Neural cell (in vitro differentiated cells): ENCODE measurements around the gene GNPDA2. TPM values are rescaled to one million over a fixed set of nuclear protein-coding genes. Genes with fewer than 3 reads are reported as not detected.

Experiments
- H2AFZ ChIP-seq: fragments of 200-600, 300-800 bp; sonication (generic), shearing (Covaris generic); 2 replicates; pipeline ENCODE4 v1.6.0; 2014; ENCODE audit warnings: low read depth, mild to moderate bottlenecking, antibody characterized with exemption, low read length, moderate library complexity
- H3F3A ChIP-seq: fragments of 200-600 bp; shearing (Covaris generic); 2 replicates; pipeline ENCODE4 v1.6.1; 2016; ENCODE audit warnings: mild to moderate bottlenecking, moderate library complexity, mixed read lengths, antibody characterized with exemption, low read length; ENCODE audit not compliant: insufficient read depth, poor library complexity, severe bottlenecking
- H3K27ac ChIP-seq: fragments of 200-600, 300-800 bp; sonication (generic), shearing (Covaris generic); 2 replicates; pipeline ENCODE4 v1.5.1; 2014; ENCODE audit warnings: mild to moderate bottlenecking, low read length, moderate library complexity
- H3K27me3 ChIP-seq: fragments of 300-800, 200-600 bp; sonication (generic), shearing (Covaris generic); 2 replicates; pipeline ENCODE4 v1.6.0; 2014; ENCODE audit warnings: mild to moderate bottlenecking, low read depth, low read length, moderate library complexity; ENCODE audit not compliant: insufficient read depth
- H3K36me3 ChIP-seq: fragments of 300-800, 200-600 bp; sonication (generic), shearing (Covaris generic); 2 replicates; pipeline ENCODE4 v1.5.1; 2014; ENCODE audit warnings: mild to moderate bottlenecking, antibody characterized with exemption, low read length, moderate library complexity; ENCODE audit not compliant: insufficient read depth
- H3K4me2 ChIP-seq: fragments of 300-800, 200-600 bp; sonication (generic), shearing (Covaris generic); 2 replicates; pipeline ENCODE4 v1.6.0; 2014; ENCODE audit warnings: mild to moderate bottlenecking, low read length
- H3K4me3 ChIP-seq: fragments of 300-800, 200-600 bp; sonication (generic), shearing (Covaris generic); 2 replicates; pipeline ENCODE4 v1.5.1; 2014; ENCODE audit warnings: mild to moderate bottlenecking, low read length, moderate library complexity
- H3K79me2 ChIP-seq: fragments of 200-600 bp; shearing (Covaris generic); replicated peaks from 2 replicates; pipeline ENCODE4 v1.6.0; 2014; ENCODE audit warnings: mild to moderate bottlenecking, low read length, moderate library complexity; ENCODE audit not compliant: insufficient read depth
- H3K9ac ChIP-seq: fragments of 300-800, 200-600 bp; sonication (generic), shearing (Covaris generic); 2 replicates; pipeline ENCODE4 v1.6.1; 2016; ENCODE audit warnings: mild to moderate bottlenecking, low read length, mixed read lengths
- H3K9me2 ChIP-seq: fragments of 200-600 bp; shearing (Covaris generic); 2 replicates; pipeline ENCODE4 v1.6.1; 2016; ENCODE audit warnings: mild to moderate bottlenecking, low read length, mixed read lengths; ENCODE audit not compliant: insufficient read depth
- H3K9me3 ChIP-seq: fragments of 200-600, 300-800 bp; sonication (generic), shearing (Covaris generic); 2 replicates; pipeline ENCODE4 v1.6.1; 2016; ENCODE audit warnings: mild to moderate bottlenecking, mixed run types, low read length, moderate library complexity, mixed read lengths
- H4K20me1 ChIP-seq: fragments of 200-600 bp; shearing (Covaris generic); 2 replicates; pipeline ENCODE4 v1.6.1; 2016; ENCODE audit warnings: mild to moderate bottlenecking, mixed run types; ENCODE audit not compliant: insufficient read depth
- CTCF ChIP-seq: fragments of 450-650 bp; IDR thresholded peaks from 2 replicates; pipeline ENCODE4 v1.5.1; 2014; ENCODE audit warnings: antibody characterized with exemption, mild to moderate bottlenecking, moderate library complexity; ENCODE audit not compliant: poor library complexity, severe bottlenecking
- EP300 ChIP-seq: fragments of 450-650 bp; conservative IDR thresholded peaks from 2 replicates; pipeline ENCODE4 v1.6.1; 2014; ENCODE audit warnings: antibody characterized with exemption, mild to moderate bottlenecking, moderate library complexity; ENCODE audit not compliant: poor library complexity, severe bottlenecking
- EZH2 ChIP-seq: fragments of 200-600, 300-800 bp; shearing (Covaris generic), sonication (generic); IDR thresholded peaks from 2 replicates; pipeline ENCODE4 v1.6.1; 2014; ENCODE audit warnings: antibody characterized with exemption, low read length, borderline replicate concordance, mild to moderate bottlenecking; ENCODE audit not compliant: insufficient read depth, poor library complexity, severe bottlenecking
- MXI1 ChIP-seq: fragments of 450-650 bp; conservative IDR thresholded peaks from 2 replicates; pipeline ENCODE4 v1.6.1; 2014; ENCODE audit warnings: antibody characterized with exemption, mild to moderate bottlenecking; ENCODE audit not compliant: poor library complexity, severe bottlenecking
- POLR2AphosphoS5 ChIP-seq: IDR thresholded peaks from 2 replicates; pipeline ENCODE4 v1.6.1; 2012
- RAD21 ChIP-seq: fragments of 450-650 bp; conservative IDR thresholded peaks from 2 replicates; pipeline ENCODE4 v1.6.1; 2014; ENCODE audit warnings: antibody characterized with exemption, mild to moderate bottlenecking, moderate library complexity
- REST ChIP-seq: IDR thresholded peaks from 2 replicates; pipeline ENCODE4 v1.6.1; 2012; ENCODE audit warnings: borderline replicate concordance
- SMC3 ChIP-seq: fragments of 450-650 bp; conservative IDR thresholded peaks from 2 replicates; pipeline ENCODE4 v1.6.1; 2014; ENCODE audit warnings: antibody characterized with exemption, mild to moderate bottlenecking, moderate library complexity; ENCODE audit not compliant: poor library complexity
- TAF1 ChIP-seq: IDR thresholded peaks from 2 replicates; pipeline ENCODE4 v1.6.1; 2012; ENCODE audit warnings: low read depth
- polyA plus RNA-seq: library from polyadenylated mRNA; depleted of rRNA; stranded (reverse); fragments of >200 nt; gene quantifications from 2 replicates; pipeline ENCODE4 v1.2.3, GENCODE V29; 2014

The GNPDA2 gene
- polyA plus RNA-seq, 1 donor from 2014 or later = 40.7 TPM

- Histone ChIP-seq H3K27ac (no peak overlapping the region), H3K36me3 (no peaks in the 10 kb centered on the region), H3K9me2 (no peaks in the 10 kb centered on the region), H4K20me1 (no peaks in the 10 kb centered on the region), H3K9ac (no peak overlapping the region), H3K79me2 (peaks cover 53% of the 10 kb centered on the region), H3F3A (no peaks in the 10 kb centered on the region), H3K27me3 (no peaks in the 10 kb centered on the region), H3K4me2 (no peak overlapping the region), H3K4me3 (no peak overlapping the region), H2AFZ (no peak overlapping the region), H3K9me3 (no peaks in the 10 kb centered on the region)
- no peak for TF ChIP-seq CTCF
- no peak for TF ChIP-seq MXI1
- no peak for TF ChIP-seq TAF1
Measured at GRCh38 chr4:44722001-44722400, 4.4 kb downstream of the GNPDA2 start.

GRCh38 chr4:44720371-44720770 is 6.0 kb downstream of the GNPDA2 start:
- Histone ChIP-seq H3K4me3 (no peak overlapping the region), H4K20me1 (no peaks in the 10 kb centered on the region), H3K9ac (no peak overlapping the region), H3K36me3 (no peaks in the 10 kb centered on the region), H3K79me2 (peaks cover 46% of the 10 kb centered on the region), H3K27me3 (no peaks in the 10 kb centered on the region), H3K4me2 (no peak overlapping the region), H3K9me2 (no peaks in the 10 kb centered on the region), H3K9me3 (no peaks in the 10 kb centered on the region), H3K27ac (no peak overlapping the region), H2AFZ (no peak overlapping the region), H3F3A (no peaks in the 10 kb centered on the region)
- TF ChIP-seq RAD21 (no peak), TAF1 (no peak), EP300 (no peak), MXI1 (no peak), SMC3 (no peak), REST (no peak), CTCF (no peak), EZH2 (no peak), POLR2AphosphoS5 (no peak)
